Measurements from ENCODE around the gene DCAKD. TPM values are rescaled to one million over a fixed set of nuclear protein-coding genes. Genes with fewer than 3 reads are reported as not detected.

DCAKD gene
- total and polyA plus RNA-seq, 2 experiments from 2014 or later: 60.6 to 113 TPM

DNA sequence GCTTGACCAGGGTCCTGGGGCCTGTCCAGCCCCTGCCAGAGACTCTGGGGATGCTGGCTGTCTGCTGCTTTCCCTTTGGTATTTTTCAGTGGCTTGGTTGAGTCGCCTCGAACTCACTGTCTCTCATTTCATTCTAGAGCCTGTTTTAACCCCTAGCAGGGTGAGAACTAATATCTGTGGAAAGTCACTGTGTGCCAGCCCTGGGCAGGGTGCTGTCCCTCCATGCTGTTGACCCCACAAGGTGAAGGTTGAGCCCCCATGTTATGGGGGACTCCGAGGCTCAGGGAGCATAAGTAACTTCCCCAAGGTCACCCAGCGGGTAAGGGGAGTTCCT is 33.0 kb downstream of the DCAKD start:
- H3K9me3 ChIP-seq (ENCODE audit: low read depth): no peaks in the 10 kb centered on the region
- peaks cover 11% of the 10 kb centered on the region for H3K27me3 ChIP-seq
- H3K36me3 ChIP-seq: no peaks in the 10 kb centered on the region
- peak overlapping the region; percentile 22 for H3K27ac ChIP-seq
- DNase-seq (ENCODE audit: low read depth in 1 of 2, low spot score in 1 of 2): no peak
- TF ChIP-seq, protein P1, sequence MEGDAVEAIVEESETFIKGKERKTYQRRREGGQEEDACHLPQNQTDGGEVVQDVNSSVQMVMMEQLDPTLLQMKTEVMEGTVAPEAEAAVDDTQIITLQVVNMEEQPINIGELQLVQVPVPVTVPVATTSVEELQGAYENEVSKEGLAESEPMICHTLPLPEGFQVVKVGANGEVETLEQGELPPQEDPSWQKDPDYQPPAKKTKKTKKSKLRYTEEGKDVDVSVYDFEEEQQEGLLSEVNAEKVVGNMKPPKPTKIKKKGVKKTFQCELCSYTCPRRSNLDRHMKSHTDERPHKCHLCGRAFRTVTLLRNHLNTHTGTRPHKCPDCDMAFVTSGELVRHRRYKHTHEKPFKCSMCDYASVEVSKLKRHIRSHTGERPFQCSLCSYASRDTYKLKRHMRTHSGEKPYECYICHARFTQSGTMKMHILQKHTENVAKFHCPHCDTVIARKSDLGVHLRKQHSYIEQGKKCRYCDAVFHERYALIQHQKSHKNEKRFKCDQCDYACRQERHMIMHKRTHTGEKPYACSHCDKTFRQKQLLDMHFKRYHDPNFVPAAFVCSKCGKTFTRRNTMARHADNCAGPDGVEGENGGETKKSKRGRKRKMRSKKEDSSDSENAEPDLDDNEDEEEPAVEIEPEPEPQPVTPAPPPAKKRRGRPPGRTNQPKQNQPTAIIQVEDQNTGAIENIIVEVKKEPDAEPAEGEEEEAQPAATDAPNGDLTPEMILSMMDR (IDR thresholded peaks at IDR 0.05; ENCODE audit: low read depth, low read length): no peak
- peak overlapping the region; percentile 47 for H3K4me3 ChIP-seq
- peaks cover 24% of the 10 kb centered on the region for H3K4me1 ChIP-seq (ENCODE audit: low read depth)

DNA sequence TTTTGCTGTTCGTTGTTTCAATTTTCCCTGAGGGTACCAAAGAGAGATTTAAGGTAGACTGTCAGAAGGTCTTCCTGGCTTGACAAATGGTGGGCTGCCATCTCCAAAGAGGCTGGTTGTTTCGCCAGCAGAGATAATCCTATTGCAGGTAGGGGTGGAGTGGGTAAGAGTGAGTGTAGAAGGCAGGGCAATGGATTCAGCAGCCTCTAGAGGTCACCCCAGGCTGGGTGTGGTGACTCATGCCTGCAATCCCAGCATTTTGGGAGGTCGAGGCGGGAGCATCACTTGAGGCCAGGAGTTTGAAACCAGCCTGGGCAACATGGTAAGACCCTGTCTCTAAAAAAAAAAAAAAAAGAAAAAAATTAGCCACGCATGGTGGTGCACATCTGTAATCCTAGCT is 34.6 kb downstream of the DCAKD start:
- TF ChIP-seq, protein P1 (IDR thresholded peaks at IDR 0.05; ENCODE audit: low read depth, low read length): peak; percentile 37
- no peak overlapping the region for H3K27ac ChIP-seq
- DNase-seq (ENCODE audit: low read depth in 1 of 2, low spot score in 1 of 2): no peak

DNA sequence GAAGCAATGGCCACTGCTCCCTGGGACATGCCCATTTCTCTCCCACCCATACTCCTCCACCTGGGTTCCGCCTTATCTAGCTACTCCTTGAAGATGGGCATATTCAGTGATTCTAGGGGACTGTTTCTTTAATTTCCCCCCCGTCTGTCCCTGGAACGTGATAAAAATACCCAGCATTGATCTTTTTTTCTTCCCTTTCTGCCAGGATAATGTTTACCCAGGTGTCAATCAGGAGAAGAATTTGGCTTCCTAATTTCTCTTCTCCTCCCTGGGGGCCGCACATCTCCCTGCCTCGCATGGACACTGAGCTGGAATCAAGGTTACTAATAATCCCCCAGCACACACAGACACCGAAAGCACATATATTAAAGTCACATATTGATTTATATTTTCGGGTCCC is 35.2 kb downstream of the DCAKD start:
- Histone ChIP-seq H3K4me1 (ENCODE audit: low read depth) (peaks cover 27% of the 10 kb centered on the region), H3K9me3 (ENCODE audit: low read depth) (no peaks in the 10 kb centered on the region), H3K4me3 (no peak overlapping the region), H3K27ac (no peak overlapping the region), H3K36me3 (no peaks in the 10 kb centered on the region), H3K27me3 (peaks cover 11% of the 10 kb centered on the region)
- no peak for DNase-seq (ENCODE audit: low read depth in 1 of 2, low spot score in 1 of 2)
- TF ChIP-seq, protein P1 (IDR thresholded peaks at IDR 0.05; ENCODE audit: low read depth, low read length): no peak

More for the DNA sequence above, 34.6 kb downstream of the DCAKD start:
- no peaks in the 10 kb centered on the region for H3K36me3 ChIP-seq
- H3K27me3 ChIP-seq: peaks cover 11% of the 10 kb centered on the region
- H3K4me1 ChIP-seq (ENCODE audit: low read depth): peaks cover 32% of the 10 kb centered on the region
- no peaks in the 10 kb centered on the region for H3K9me3 ChIP-seq (ENCODE audit: low read depth)
- no peak overlapping the region for H3K4me3 ChIP-seq

DNA sequence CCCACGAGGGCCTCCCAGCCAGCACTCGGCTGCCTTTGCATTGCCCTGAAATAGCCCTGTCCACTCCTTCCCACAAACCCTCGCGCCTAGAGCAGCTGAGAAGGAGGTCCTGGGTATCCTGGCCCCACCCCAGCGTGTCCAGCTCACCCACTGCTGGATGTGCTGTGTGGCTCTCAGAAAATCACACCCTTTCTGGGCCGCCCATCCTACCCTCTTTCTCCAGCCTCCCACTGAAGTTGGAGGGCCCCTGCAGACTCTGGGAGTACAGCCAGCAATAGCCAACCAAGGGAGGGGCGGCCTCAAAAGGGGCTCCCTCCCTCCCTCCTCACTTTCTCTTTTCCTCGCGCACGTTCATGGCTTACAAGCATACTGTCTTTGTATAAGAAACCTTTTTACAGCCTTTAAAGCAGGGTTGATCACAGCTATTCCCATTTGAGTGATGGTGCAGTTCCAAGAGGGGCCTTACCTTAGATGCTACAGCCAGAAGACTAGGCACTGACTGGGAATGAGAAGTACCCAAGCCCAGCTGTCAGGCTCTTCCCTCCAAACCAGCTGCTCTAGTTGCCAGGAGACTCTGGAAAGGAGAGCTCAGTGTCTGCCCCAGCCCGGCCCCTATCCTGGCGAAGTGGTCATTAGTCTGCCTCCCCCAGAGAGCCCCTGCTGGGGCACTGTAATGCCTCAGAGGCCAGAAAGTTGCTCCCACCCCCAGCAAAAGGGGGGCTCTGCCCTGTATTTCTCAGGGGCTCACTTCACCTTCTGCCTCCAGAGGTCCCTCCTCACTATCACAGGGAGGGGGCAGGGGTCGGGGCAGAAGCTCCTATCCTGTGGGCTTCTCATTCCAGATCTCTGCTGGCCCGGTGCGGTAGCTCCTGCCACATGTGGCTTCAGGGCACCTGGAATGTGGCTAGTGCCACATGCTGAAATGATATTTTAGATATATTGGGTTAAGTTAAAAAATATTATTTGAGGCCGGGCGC is 38.1 kb downstream of the DCAKD start:
- H3K4me3 ChIP-seq: no peak overlapping the region
- H3K27ac ChIP-seq: no peak overlapping the region
- H3K27me3 ChIP-seq: no peaks in the 10 kb centered on the region
- peaks cover 19% of the 10 kb centered on the region for H3K4me1 ChIP-seq (ENCODE audit: low read depth)
- DNase-seq (ENCODE audit: low read depth in 1 of 2, low spot score in 1 of 2): peak in 1 of 2 donors; percentile 47
- TF ChIP-seq, protein P1 (IDR thresholded peaks at IDR 0.05; ENCODE audit: low read depth, low read length): no peak
- H3K9me3 ChIP-seq (ENCODE audit: low read depth): no peaks in the 10 kb centered on the region
- no peaks in the 10 kb centered on the region for H3K36me3 ChIP-seq

DNA sequence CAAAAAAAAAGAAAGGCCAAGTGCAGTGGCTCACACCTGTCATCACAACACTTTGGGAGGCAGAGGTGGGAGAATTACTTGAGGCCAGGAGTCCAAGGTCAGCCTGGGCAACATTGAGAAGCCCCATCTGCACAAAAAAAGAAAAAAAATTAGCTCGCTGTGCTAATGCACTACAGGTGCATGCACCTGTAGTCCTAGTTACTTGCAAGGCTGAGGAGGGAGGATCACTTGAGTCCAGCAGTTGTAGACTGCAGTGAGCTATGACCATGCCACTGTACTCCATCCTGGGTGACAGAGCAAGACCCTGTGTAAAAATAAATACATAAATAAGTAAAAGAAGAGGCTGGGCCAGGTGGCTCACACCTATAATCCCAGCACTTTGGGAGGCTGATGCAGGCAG is 39.7 kb downstream of the DCAKD start:
- no peak for DNase-seq (ENCODE audit: low read depth in 1 of 2, low spot score in 1 of 2)
- H3K36me3 ChIP-seq: no peaks in the 10 kb centered on the region

More for the DNA sequence above, 39.7 kb downstream of the DCAKD start:
- Histone ChIP-seq H3K4me3 (no peak overlapping the region), H3K4me1 (ENCODE audit: low read depth) (peaks cover 12% of the 10 kb centered on the region), H3K27me3 (no peaks in the 10 kb centered on the region), H3K27ac (no peak overlapping the region), H3K9me3 (ENCODE audit: low read depth) (no peaks in the 10 kb centered on the region)
- TF ChIP-seq, protein P1 (IDR thresholded peaks at IDR 0.05; ENCODE audit: low read depth, low read length): no peak

All from cardiac muscle cell (in vitro differentiated cells and primary cell).